OCI-LY3 (cell line): ENCODE results near the gene SKOR1.

Experiments used
- EZH2phosphoT487 ChIP-seq: fragments of 200-600 bp; shearing (Covaris generic); IDR thresholded peaks from 2 replicates; pipeline ENCODE4 v1.6.1; 2018; ENCODE audit warnings: antibody characterized with exemption, mixed run types, low read depth
- TF ChIP-seq, protein P1 (sequence below): fragments of 200-600, 300-600 bp; sonication (generic); IDR thresholded peaks from 2 replicates; pipeline ENCODE4 v1.5.1; 2014; ENCODE audit warnings: antibody characterized with exemption, low read length, low read depth

DNA sequence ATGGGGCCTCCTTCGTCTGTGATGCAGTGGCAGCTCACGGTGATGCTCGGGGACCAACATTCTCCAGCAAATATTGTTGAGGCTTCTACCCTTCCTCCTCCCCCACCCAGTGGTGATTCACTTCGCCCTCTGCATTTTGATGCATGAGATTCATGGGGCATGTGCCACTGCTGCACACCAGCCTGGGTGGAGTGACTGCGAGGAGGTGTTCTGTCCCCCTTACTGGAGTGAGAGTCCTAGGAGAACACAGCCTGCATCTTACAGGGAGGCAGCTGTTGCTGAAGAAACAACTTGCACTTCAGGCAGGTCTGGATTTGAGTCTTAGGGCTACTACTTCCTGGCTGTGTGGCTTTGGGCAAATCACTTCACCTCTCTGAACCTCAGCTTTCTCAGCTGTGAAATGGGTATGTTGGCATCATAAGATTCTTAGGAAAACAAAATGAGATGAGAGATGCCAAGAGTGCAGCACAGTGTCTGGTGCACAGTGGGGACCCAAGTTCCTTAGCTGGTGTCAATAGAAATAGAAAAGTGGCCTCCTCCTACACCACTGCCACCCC is 10.2 kb upstream of the SKOR1 start:
- TF ChIP-seq, protein P1, sequence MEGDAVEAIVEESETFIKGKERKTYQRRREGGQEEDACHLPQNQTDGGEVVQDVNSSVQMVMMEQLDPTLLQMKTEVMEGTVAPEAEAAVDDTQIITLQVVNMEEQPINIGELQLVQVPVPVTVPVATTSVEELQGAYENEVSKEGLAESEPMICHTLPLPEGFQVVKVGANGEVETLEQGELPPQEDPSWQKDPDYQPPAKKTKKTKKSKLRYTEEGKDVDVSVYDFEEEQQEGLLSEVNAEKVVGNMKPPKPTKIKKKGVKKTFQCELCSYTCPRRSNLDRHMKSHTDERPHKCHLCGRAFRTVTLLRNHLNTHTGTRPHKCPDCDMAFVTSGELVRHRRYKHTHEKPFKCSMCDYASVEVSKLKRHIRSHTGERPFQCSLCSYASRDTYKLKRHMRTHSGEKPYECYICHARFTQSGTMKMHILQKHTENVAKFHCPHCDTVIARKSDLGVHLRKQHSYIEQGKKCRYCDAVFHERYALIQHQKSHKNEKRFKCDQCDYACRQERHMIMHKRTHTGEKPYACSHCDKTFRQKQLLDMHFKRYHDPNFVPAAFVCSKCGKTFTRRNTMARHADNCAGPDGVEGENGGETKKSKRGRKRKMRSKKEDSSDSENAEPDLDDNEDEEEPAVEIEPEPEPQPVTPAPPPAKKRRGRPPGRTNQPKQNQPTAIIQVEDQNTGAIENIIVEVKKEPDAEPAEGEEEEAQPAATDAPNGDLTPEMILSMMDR, result no peak
- no peak for TF ChIP-seq EZH2phosphoT487
